Right lobe of liver (tissue), 6 donors: ENCODE data around the gene CTIF. TPM values are rescaled to one million over a fixed set of nuclear protein-coding genes. Genes with fewer than 3 reads are reported as not detected.

Experiments used
- ATAC-seq, 4 donors: fragments of 200-7000 bp; cut with Tn5 transposase; one replicate each; pipeline ENCODE4 v1.9.1; 2020; ENCODE audit warnings: mild to moderate bottlenecking in 4 of 4, moderate library complexity in 4 of 4
- DNase-seq, 3 donors: peaks; one replicate each; pipeline ENCODE4 v3.0.0-alpha.2; 2020
- H3K27ac ChIP-seq, 3 donors: fragments of 200-600 bp; one replicate each; pipeline ENCODE4 v1.8.0; 2022
- H3K27me3 ChIP-seq, 2 donors: fragments of 200-600 bp; one replicate each; pipeline ENCODE4 v1.8.0; 2022
- H3K36me3 ChIP-seq, 4 donors: fragments of 200-600 bp; sonication (generic) in 1 of 4; one replicate each; pipeline versions ENCODE4 v1.5.1 to v1.8.0; 2017 to 2022; ENCODE audit warnings: control low read depth in 1 of 4
- H3K4me1 ChIP-seq, 4 donors: fragments of 200-600 bp; sonication (generic) in 1 of 4; one replicate each; pipeline versions ENCODE4 v1.5.1 to v1.8.0; 2017 to 2022; ENCODE audit warnings: control low read depth in 1 of 4
- H3K4me3 ChIP-seq, 3 donors: fragments of 200-600 bp; one replicate each; pipeline ENCODE4 v1.8.0; 2022
- H3K9me3 ChIP-seq, 4 donors: fragments of 200-600 bp; sonication (generic) in 1 of 4; one replicate each; pipeline versions ENCODE4 v1.5.1 to v1.8.0; 2017 to 2022; ENCODE audit warnings: control low read depth in 1 of 4
- POLR2A ChIP-seq: fragments of 450-650 bp; IDR thresholded peaks from one replicate; pipeline ENCODE4 v1.6.1; 2017; ENCODE audit warnings: antibody characterized with exemption, mild to moderate bottlenecking
- WGBS: methylation state at CpG from one replicate; pipeline ENCODE4 v1.1.6; 2018; ENCODE audit warnings: low coverage, low lambda C conversion rate; ENCODE audit not compliant: insufficient coverage; ENCODE audit errors: missing lambda C conversion rate; 5-methylcytosine and 5-hydroxymethylcytosine counted together
- intact Hi-C, 2 donors: fragments of 100-400 bp; cut with DNase I; formaldehyde crosslinking; loops; one replicate each; pipeline versions ENCODE4 v1.11.2 to v1.14.1; 2022
- total RNA-seq, 6 experiments: library from RNA; depleted of rRNA in 2 of 6; stranded (reverse); fragments of >200 nt in 2 of 6; fragmentation: NEBNext Ultra II Directional in 3 of 6; extraction: Animal tissue kit (Norgen Biotek cat#: 25700) in 3 of 6; gene quantifications; one replicate each; pipeline versions ENCODE4 v1.1.0 to v1.2.4, GENCODE V29; 2016 to 2023
- TF ChIP-seq, protein P1 (sequence below), 4 donors: fragments of 200-600 bp in 3 of 4; fragments of 450-650 bp in 1 of 4; IDR thresholded peaks; one replicate each; pipeline versions ENCODE4 v1.5.1 to v1.8.0; 2016 to 2022; ENCODE audit warnings: antibody characterized with exemption in 4 of 4, mild to moderate bottlenecking in 2 of 4
- donor health status: DM: no; HTN: yes; CAD: no.
- donor health status: DM: no; HTN: no; CAD: no.
- donor health status: DM: no; HTN: no; CAD: no.
- donor health status: DM: no; HTN: yes; CAD: no.
- donor health status: DM: no; HTN: yes; CAD: no.

The CTIF gene
- total RNA-seq, 6 experiments from 2014 or later = 29.0 to 60.6 (median 43.1) TPM

DNA sequence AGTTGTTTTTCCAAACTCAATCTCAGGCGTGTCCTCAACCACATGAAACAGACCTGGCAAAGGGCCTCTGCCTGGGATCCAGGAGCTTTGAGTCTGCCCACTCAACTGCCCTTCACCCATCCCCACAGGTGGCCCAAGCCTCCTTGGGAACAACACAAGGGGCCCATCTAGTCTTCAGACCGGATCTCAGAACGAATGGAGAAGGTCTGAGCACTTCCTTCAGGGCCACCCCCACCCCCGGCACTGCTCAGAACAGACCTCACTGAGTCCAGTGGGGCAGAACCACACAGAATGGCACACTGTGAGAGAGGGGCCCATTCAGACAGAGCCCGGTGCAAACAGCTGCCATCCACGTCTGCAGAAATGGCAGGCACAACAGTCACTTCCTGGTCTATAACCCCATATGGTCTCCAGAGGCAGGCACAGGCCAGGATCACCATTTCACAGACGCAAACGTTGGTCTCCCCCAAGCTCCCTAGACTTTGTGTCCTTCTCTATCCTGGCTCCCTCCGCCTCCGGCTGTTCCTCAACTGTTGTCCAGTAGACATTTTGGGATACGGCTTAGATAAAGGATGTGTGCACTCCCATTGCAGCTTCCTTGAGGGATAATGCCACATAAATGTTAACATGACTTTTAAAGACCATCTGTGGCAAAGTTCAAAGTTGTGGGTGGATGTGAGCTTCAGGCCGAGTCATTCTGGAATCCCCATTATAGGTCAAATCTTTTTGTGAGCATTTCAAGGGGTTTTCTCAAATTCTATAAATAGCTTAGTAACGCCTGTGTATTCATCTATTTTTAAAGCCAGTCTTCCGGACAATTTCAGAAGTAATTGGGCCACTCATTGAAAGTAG, 262.3 kb downstream of the CTIF start:
- H3K36me3 ChIP-seq = peaks cover 0 to 11% (median 0%) of the 10 kb centered on the region in 4 donors
- no peak overlapping the region for H3K4me3 ChIP-seq
- TF ChIP-seq, protein P1, sequence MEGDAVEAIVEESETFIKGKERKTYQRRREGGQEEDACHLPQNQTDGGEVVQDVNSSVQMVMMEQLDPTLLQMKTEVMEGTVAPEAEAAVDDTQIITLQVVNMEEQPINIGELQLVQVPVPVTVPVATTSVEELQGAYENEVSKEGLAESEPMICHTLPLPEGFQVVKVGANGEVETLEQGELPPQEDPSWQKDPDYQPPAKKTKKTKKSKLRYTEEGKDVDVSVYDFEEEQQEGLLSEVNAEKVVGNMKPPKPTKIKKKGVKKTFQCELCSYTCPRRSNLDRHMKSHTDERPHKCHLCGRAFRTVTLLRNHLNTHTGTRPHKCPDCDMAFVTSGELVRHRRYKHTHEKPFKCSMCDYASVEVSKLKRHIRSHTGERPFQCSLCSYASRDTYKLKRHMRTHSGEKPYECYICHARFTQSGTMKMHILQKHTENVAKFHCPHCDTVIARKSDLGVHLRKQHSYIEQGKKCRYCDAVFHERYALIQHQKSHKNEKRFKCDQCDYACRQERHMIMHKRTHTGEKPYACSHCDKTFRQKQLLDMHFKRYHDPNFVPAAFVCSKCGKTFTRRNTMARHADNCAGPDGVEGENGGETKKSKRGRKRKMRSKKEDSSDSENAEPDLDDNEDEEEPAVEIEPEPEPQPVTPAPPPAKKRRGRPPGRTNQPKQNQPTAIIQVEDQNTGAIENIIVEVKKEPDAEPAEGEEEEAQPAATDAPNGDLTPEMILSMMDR (IDR thresholded peaks at IDR 0.05) = no peak
- H3K27me3 ChIP-seq = no peaks in the 10 kb centered on the region
- DNase-seq (peak in 2 of 3 donors; percentile 25 to 32), ATAC-seq (peak in 1 of 4 donors; percentile 27)
- H3K9me3 ChIP-seq = no peaks in the 10 kb centered on the region
- peak overlapping the region; percentile 41 to 72 (median 65) for H3K27ac ChIP-seq
- intact Hi-C loops = no loop called here
- 63% methylated on average over 8 of the region's 14 CpGs for WGBS
- H3K4me1 ChIP-seq = peaks cover 0 to 19% (median 6%) of the 10 kb centered on the region in 4 donors

DNA sequence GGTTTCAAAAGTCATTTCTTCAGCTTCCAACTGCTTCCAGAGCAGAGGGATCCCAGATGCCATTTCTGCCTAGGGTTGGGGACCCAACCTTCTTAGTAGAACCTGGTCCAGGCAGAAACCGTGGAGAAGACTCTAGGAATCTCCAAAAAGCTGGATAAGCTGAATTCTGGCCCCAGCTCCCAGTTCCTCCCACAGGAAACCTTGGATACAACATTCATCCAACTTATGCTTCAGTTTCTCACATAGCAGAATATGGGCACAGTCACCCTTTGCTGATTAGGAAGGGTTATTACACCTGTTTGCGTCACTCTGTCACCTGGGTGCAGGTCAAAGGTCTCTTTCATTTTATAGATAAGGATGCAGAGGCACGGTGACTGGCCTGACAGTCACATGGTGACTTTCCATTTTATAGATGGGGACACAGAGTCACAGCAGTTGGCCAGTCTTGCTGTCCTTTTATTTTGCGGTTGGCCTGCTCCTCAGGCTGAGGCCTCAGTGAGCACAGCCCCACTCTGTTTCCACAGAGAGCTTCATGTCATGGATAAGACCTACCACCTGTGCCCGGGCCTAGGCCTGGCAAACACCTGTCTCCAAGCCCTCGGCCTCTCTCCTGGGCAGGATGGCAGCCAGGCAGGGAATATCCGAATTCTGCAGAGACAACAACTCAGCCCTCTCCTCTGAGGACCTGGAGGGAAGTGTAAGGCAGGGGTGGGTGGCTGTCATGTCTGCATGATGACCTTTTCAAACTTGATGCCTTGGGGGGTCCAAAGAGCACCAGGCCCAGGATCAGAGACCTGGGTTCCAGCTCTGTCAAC, 263.1 kb downstream of the CTIF start:
- WGBS = 56% methylated on average over 6 of the region's 7 CpGs
- no peaks in the 10 kb centered on the region for H3K9me3 ChIP-seq
- peak in 2 of 3 donors; percentile 44 to 69 for DNase-seq
- H3K4me3 ChIP-seq = no peak overlapping the region
- ATAC-seq = peak; percentile 76 to 86 (median 80)
- no peaks in the 10 kb centered on the region for H3K27me3 ChIP-seq
- peaks cover 0 to 19% (median 6%) of the 10 kb centered on the region in 4 donors for H3K4me1 ChIP-seq
- intact Hi-C loops = no loop called here
- H3K36me3 ChIP-seq = peaks cover 0 to 11% (median 0%) of the 10 kb centered on the region in 4 donors
- TF ChIP-seq, protein P1 (IDR thresholded peaks at IDR 0.05) = no peak
- TF ChIP-seq POLR2A = no peak
- peak overlapping the region; percentile 35 to 65 (median 43) for H3K27ac ChIP-seq

DNA sequence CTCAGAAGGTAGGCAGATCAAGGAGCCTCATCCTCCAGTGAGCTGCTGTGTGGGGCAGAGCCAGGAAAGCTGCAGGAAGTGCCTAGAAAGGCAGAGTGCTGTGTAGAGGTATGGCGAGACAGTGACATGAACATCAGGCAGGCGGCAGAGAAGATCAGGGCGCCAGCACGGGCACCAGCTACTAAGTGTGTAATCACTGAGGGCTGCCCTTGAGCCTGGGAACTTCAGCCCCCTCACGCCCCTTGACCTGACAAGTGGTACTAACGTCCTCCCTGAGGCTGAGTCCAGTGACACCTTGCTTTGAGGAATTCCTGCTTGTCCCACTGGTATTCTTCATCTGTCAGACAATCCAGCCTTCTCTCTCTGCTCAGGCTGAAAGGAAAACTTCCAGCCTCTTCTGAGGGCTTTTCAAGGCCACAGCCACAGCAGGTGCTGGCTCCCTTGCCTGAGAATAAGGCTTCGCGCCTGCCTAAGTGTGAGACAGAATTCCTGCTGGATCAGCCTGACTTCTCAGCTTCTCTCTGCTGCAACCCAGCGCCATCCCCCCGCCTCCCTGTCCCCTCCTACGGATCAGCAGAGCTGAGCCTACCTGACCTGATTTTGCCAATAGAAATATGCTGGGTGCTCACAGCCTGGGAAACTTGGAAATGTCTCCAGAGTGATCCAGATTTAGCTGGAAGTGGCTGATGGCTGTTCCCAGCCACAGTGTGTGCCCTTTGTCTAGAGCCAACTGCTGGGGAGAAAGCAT, 263.9 kb downstream of the CTIF start:
- 94% methylated on average over 5 of the region's 11 CpGs for WGBS
- Histone ChIP-seq H3K4me3 (no peak overlapping the region), H3K9me3 (no peaks in the 10 kb centered on the region), H3K36me3 (peaks cover 0 to 11% (median 0%) of the 10 kb centered on the region in 4 donors), H3K4me1 (peaks cover 0 to 19% (median 6%) of the 10 kb centered on the region in 4 donors), H3K27ac (peak overlapping the region; percentile 35 to 65 (median 43)), H3K27me3 (no peaks in the 10 kb centered on the region)
- TF ChIP-seq POLR2A = no peak
- TF ChIP-seq, protein P1 (IDR thresholded peaks at IDR 0.05) = no peak
- ATAC-seq = peak in 1 of 4 donors; percentile 2
- intact Hi-C loops = no loop called here
- peak in 2 of 3 donors; percentile 36 to 48 for DNase-seq

DNA sequence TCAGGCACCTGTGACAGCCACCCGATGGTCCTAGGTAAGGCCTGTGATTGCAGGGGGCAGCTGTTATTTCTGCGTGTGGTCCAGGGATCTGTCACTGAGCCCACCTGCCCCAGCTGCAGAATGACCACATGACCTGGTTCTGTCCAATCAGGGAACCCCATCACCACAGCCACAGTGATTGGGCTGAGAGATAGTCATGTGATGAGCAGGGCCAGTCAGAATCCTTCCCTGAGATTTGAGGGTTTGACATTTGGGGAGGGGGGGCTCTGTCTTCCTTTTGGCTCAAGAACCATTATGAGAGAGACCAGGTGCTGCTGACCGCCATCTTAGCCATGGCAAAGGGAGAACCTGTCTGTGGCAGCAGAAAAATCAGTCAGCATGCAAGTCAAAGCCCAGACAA, 264.7 kb downstream of the CTIF start:
- no peak overlapping the region for H3K4me3 ChIP-seq
- TF ChIP-seq, protein P1 (IDR thresholded peaks at IDR 0.05) = no peak
- DNase-seq (peak in 2 of 3 donors; percentile 17 to 31), ATAC-seq (no peak)
- peaks cover 0 to 5% (median 0%) of the 10 kb centered on the region in 4 donors for H3K36me3 ChIP-seq
- intact Hi-C loops = no loop called here
- no CpG with 5 or more reads among the region's 3 CpGs for WGBS
- H3K4me1 ChIP-seq = peaks cover 0 to 19% (median 6%) of the 10 kb centered on the region in 4 donors
- H3K9me3 ChIP-seq = no peaks in the 10 kb centered on the region
- H3K27ac ChIP-seq = no peak overlapping the region
- H3K27me3 ChIP-seq = no peaks in the 10 kb centered on the region
